ENCODE data around the gene MC2R. TPM values are rescaled to one million over a fixed set of nuclear protein-coding genes. Genes with fewer than 3 reads are reported as not detected.

The MC2R gene
- total and polyA plus RNA-seq, 8 donors: 0.46 TPM; not detected in 7

DNA sequence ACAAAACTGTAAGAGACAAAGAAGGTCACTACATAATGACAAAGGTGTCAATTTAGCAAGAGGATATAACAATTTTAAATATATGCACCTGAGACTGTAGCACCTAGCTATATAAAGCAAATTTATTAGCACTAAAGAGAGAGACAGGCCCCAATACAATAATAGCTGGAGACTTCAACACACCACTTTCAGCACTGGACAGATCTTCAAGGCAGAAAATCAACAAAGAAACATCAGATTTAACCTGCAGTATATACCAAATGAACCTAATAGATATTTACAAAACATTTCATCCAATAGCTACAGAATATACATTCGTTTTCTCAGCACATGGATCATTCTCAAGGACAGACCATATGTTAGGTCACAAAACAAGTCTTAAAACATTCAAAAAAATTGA, 14.7 kb downstream of the MC2R start:
- intact Hi-C loops (cut with DNase I; ENCODE audit: low total_unique reads): no loop called here
- no peaks in the 10 kb centered on the region for H3K27me3 ChIP-seq
- no peak overlapping the region for H3K4me3 ChIP-seq
- no peaks in the 10 kb centered on the region for H3K4me1 ChIP-seq
- no peak for DNase-seq
- WGBS, 5 donors: 15 to 44% (median 33%) methylated on average over 1 of the region's 1 CpG
- TF ChIP-seq, protein P1, sequence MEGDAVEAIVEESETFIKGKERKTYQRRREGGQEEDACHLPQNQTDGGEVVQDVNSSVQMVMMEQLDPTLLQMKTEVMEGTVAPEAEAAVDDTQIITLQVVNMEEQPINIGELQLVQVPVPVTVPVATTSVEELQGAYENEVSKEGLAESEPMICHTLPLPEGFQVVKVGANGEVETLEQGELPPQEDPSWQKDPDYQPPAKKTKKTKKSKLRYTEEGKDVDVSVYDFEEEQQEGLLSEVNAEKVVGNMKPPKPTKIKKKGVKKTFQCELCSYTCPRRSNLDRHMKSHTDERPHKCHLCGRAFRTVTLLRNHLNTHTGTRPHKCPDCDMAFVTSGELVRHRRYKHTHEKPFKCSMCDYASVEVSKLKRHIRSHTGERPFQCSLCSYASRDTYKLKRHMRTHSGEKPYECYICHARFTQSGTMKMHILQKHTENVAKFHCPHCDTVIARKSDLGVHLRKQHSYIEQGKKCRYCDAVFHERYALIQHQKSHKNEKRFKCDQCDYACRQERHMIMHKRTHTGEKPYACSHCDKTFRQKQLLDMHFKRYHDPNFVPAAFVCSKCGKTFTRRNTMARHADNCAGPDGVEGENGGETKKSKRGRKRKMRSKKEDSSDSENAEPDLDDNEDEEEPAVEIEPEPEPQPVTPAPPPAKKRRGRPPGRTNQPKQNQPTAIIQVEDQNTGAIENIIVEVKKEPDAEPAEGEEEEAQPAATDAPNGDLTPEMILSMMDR (IDR thresholded peaks at IDR 0.05): no peak
- no peak for TF ChIP-seq EP300 (IDR thresholded peaks at IDR 0.05)
- TF ChIP-seq POLR2AphosphoS5 (IDR thresholded peaks at IDR 0.05): no peak
- no peak for TF ChIP-seq POLR2A (IDR thresholded peaks at IDR 0.05)
- no peak overlapping the region for H3K27ac ChIP-seq
- H3K9me3 ChIP-seq: peaks cover 0 to 14% (median 7%) of the 10 kb centered on the region in 4 donors
- H3K36me3 ChIP-seq: no peaks in the 10 kb centered on the region

DNA sequence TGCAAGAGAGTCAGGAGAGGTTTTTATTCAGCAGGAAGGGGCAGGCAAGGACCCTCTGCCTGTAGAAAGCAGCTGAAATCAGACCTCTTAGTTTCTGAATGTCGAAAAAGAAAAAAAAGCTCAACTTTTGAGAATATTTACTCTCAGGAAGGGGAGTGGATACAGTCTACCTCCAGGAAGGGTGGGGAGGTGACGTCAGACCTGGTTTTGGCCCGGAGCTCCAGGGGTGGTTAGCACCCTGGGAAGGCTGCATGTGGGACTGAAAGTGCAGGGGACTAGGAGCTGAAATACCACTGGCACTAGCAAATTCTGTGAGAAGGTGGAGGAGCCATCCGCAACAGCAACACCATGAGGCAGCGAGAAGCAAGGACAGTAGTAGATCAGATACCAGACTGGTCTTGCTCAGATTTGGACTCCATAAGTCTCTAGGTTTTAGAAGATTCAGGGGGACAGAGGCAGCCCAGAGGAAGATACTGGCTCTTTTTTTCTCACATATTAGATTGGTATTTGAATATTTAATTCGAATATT, 19.8 kb downstream of the MC2R start:
- no peak overlapping the region for H3K4me3 ChIP-seq
- no peaks in the 10 kb centered on the region for H3K4me1 ChIP-seq
- peaks cover 0 to 10% (median 5%) of the 10 kb centered on the region in 4 donors for H3K9me3 ChIP-seq
- no peaks in the 10 kb centered on the region for H3K27me3 ChIP-seq
- intact Hi-C loops (cut with DNase I; ENCODE audit: low total_unique reads): no loop called here
- no peak overlapping the region for H3K27ac ChIP-seq
- DNase-seq: no peak
- H3K36me3 ChIP-seq: no peaks in the 10 kb centered on the region
- 62 to 68% (median 66%) methylated on average over 6 of the region's 6 CpGs for WGBS, 5 donors
- TF ChIP-seq, protein P1 (IDR thresholded peaks at IDR 0.05): no peak
- no peak for TF ChIP-seq EP300 (IDR thresholded peaks at IDR 0.05)
- TF ChIP-seq POLR2AphosphoS5 (IDR thresholded peaks at IDR 0.05): no peak
- no peak for TF ChIP-seq POLR2A (IDR thresholded peaks at IDR 0.05)

DNA sequence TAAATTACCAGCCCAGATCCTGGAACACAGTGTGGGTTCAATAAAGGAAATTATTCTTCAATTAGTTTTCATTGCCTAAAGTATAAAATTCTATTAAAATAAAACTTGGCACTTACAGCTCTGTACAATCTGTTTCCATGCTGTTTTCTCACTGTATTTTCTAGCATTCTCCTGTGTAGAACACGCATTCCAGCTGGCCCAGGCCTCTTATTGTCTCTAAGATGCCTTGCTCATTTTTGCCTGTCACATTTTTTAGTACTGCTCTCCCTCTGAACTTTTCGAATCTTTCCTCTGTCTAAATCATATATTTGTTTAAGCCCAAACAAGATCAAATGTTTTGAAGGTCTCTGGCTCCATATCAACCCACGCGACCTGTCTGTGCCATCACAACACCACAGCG, 20.8 kb downstream of the MC2R start:
- TF ChIP-seq POLR2AphosphoS5 (IDR thresholded peaks at IDR 0.05) (no peak), POLR2A (IDR thresholded peaks at IDR 0.05) (no peak)
- TF ChIP-seq, protein P1 (IDR thresholded peaks at IDR 0.05): no peak
- H3K27ac ChIP-seq: no peak overlapping the region
- H3K4me3 ChIP-seq: no peak overlapping the region
- no peak for DNase-seq
- H3K27me3 ChIP-seq: no peaks in the 10 kb centered on the region
- intact Hi-C loops (cut with DNase I; ENCODE audit: low total_unique reads): no loop called here
- WGBS, 5 donors: 73 to 82% (median 79%) methylated on average over 5 of the region's 5 CpGs
- H3K9me3 ChIP-seq: peaks cover 0 to 3% (median 1%) of the 10 kb centered on the region in 4 donors
- H3K36me3 ChIP-seq: no peaks in the 10 kb centered on the region
- H3K4me1 ChIP-seq: no peaks in the 10 kb centered on the region

DNA sequence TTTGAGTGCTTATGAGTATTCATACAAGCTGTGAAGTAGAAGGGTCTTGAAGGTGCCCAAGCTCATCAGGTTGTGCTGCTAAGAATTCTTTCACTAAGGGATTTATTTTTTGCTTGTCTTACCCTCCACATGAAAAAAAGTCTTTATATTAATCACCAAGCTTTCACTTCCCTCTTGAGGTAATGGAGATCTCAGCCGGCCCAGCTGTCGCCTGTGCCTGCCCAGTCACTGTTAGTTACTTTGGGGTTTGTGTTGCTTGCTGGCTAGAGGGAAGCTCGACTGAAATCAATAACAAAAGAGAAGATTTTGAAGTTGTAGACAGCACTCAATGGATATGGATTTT, 21.9 kb downstream of the MC2R start:
- no peak for DNase-seq
- TF ChIP-seq EP300 (IDR thresholded peaks at IDR 0.05) (no peak), POLR2A (IDR thresholded peaks at IDR 0.05) (no peak), POLR2AphosphoS5 (IDR thresholded peaks at IDR 0.05) (no peak)
- TF ChIP-seq, protein P1 (IDR thresholded peaks at IDR 0.05): no peak
- H3K36me3 ChIP-seq: no peaks in the 10 kb centered on the region
- 49 to 57% (median 54%) methylated on average over 3 of the region's 3 CpGs for WGBS, 5 donors
- intact Hi-C loops (cut with DNase I; ENCODE audit: low total_unique reads): no loop called here
- H3K4me3 ChIP-seq: no peak overlapping the region
- no peaks in the 10 kb centered on the region for H3K9me3 ChIP-seq
- H3K27me3 ChIP-seq: no peaks in the 10 kb centered on the region
- no peak overlapping the region for H3K27ac ChIP-seq
- no peaks in the 10 kb centered on the region for H3K4me1 ChIP-seq
